ENCODE data around the gene PPARG. TPM values are rescaled to one million over a fixed set of nuclear protein-coding genes. Genes with fewer than 3 reads are reported as not detected.

PPARG gene
- total RNA-seq, 1 donor from 2014 or later = 3.2 TPM

- Mint-ChIP-seq H3K27ac (ENCODE audit: unreplicated experiment) (no peak overlapping the region), H3K36me3 (ENCODE audit: low read depth, unreplicated experiment) (no peaks in the 10 kb centered on the region), H3K4me3 (ENCODE audit: unreplicated experiment) (no peak overlapping the region), H3K4me1 (ENCODE audit: unreplicated experiment) (no peaks in the 10 kb centered on the region), H3K27me3 (ENCODE audit: unreplicated experiment) (no peaks in the 10 kb centered on the region), H3K9me3 (ENCODE audit: unreplicated experiment) (no peaks in the 10 kb centered on the region)
- TF ChIP-seq CTCF (IDR thresholded peaks at IDR 0.05; ENCODE audit: unreplicated experiment) = no peak
- DNase-seq (ENCODE audit: low spot score) = no peak
These were observed 149.0 kb downstream of the PPARG start for GRCh38 chr3:12437861-12438260.

- no peak for DNase-seq (ENCODE audit: low spot score)
- peaks cover under 1% of the 10 kb centered on the region for H3K27me3 Mint-ChIP-seq (ENCODE audit: unreplicated experiment)
- TF ChIP-seq CTCF (IDR thresholded peaks at IDR 0.05; ENCODE audit: unreplicated experiment) = no peak
- no peaks in the 10 kb centered on the region for H3K36me3 Mint-ChIP-seq (ENCODE audit: low read depth, unreplicated experiment)
- no peak overlapping the region for H3K27ac Mint-ChIP-seq (ENCODE audit: unreplicated experiment)
- H3K9me3 Mint-ChIP-seq (ENCODE audit: unreplicated experiment) = no peaks in the 10 kb centered on the region
- H3K4me3 Mint-ChIP-seq (ENCODE audit: unreplicated experiment) = no peak overlapping the region
- H3K4me1 Mint-ChIP-seq (ENCODE audit: unreplicated experiment) = no peaks in the 10 kb centered on the region
These were observed 149.4 kb downstream of the PPARG start for GRCh38 chr3:12438318-12438717.

- H3K36me3 Mint-ChIP-seq (ENCODE audit: low read depth, unreplicated experiment) = no peaks in the 10 kb centered on the region
- no peak for DNase-seq (ENCODE audit: low spot score)
- H3K9me3 Mint-ChIP-seq (ENCODE audit: unreplicated experiment) = no peaks in the 10 kb centered on the region
- no peak for TF ChIP-seq CTCF (IDR thresholded peaks at IDR 0.05; ENCODE audit: unreplicated experiment)
- no peaks in the 10 kb centered on the region for H3K4me1 Mint-ChIP-seq (ENCODE audit: unreplicated experiment)
- peaks cover 4% of the 10 kb centered on the region for H3K27me3 Mint-ChIP-seq (ENCODE audit: unreplicated experiment)
- no peak overlapping the region for H3K27ac Mint-ChIP-seq (ENCODE audit: unreplicated experiment)
- H3K4me3 Mint-ChIP-seq (ENCODE audit: unreplicated experiment) = no peak overlapping the region
These were observed 150.5 kb downstream of the PPARG start for GRCh38 chr3:12439161-12439940.

GRCh38 chr3:12440927-12441714 lies 152.3 kb downstream of the PPARG start:
- DNase-seq (ENCODE audit: low spot score) = no peak
- Mint-ChIP-seq H3K27me3 (ENCODE audit: unreplicated experiment) (peaks cover 4% of the 10 kb centered on the region), H3K27ac (ENCODE audit: unreplicated experiment) (no peak overlapping the region), H3K4me3 (ENCODE audit: unreplicated experiment) (no peak overlapping the region), H3K4me1 (ENCODE audit: unreplicated experiment) (peaks cover 5% of the 10 kb centered on the region), H3K9me3 (ENCODE audit: unreplicated experiment) (no peaks in the 10 kb centered on the region), H3K36me3 (ENCODE audit: low read depth, unreplicated experiment) (no peaks in the 10 kb centered on the region)
- no peak for TF ChIP-seq CTCF (IDR thresholded peaks at IDR 0.05; ENCODE audit: unreplicated experiment)
